Epithelial cell of esophagus (primary cell): ENCODE measurements around the gene MYLK2.

ENCODE experiments used
- DNase-seq: peaks from one replicate; pipeline ENCODE4 v3.0.0; 2010; ENCODE audit warnings: low read depth
- H3K4me3 ChIP-seq: 2 replicates; pipeline ENCODE4 v1.5.1; 2011; ENCODE audit warnings: mild to moderate bottlenecking, low read length, control low read depth
- CTCF ChIP-seq: IDR thresholded peaks from 2 replicates; pipeline ENCODE4 v1.5.1; 2011; ENCODE audit warnings: low read depth, mild to moderate bottlenecking, low read length, control low read depth, inconsistent platforms; ENCODE audit not compliant: insufficient read depth; ENCODE audit errors: missing control alignments

Gene MYLK2

DNA sequence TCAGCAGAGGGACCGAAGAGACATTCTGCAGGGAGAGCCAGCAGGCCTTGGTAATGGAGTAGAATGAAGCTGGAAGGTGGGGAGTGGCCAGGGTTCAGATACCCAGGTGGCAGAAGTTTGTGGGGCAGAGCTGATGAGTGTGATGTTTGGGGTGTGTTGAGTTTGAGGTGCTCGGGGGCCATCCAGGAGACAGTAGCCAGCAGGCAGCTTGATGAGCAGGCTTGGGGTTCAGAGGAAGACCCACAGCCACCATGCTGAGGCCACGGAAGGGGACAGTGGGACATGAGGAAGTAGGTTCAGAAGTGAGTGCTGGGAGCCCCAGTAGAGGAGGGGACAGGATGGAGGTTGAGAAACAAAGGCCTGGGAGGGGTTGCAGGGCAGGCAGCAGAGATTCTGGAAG is 37.4 kb downstream of the MYLK2 start:
- H3K4me3 ChIP-seq, result no peak overlapping the region
- no peak for DNase-seq
- no peak for TF ChIP-seq CTCF

- no peak for TF ChIP-seq CTCF
- no peak overlapping the region for H3K4me3 ChIP-seq
- no peak for DNase-seq
Observed at GRCh38 chr20:31857861-31858759, 39.0 kb downstream of the MYLK2 start.

- no peak for DNase-seq
- no peak for TF ChIP-seq CTCF
- H3K4me3 ChIP-seq, result no peak overlapping the region
Observed at GRCh38 chr20:31858760-31859083, 39.6 kb downstream of the MYLK2 start.

GRCh38 chr20:31859266-31859997 is 40.3 kb downstream of the MYLK2 start:
- no peak overlapping the region for H3K4me3 ChIP-seq
- DNase-seq, result no peak
- TF ChIP-seq CTCF, result no peak

DNA sequence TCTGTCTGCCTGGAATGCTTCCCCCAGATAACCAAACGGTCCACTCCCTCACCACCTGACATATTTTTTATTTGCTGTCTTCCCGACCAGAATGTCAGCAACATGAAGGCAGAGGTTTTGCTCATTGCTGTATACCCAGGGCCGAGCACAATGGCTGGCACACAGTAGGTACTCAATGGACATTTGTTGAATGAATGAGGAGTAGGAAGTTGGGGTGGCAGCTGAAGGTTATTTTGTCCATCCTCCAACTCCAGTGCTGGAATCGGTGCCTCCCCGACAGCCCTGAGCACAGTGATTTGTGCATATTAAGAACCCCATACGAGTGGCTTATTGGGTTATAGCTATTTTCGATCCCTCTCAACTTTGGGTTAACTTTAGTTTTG is 40.8 kb downstream of the MYLK2 start:
- H3K4me3 ChIP-seq, result no peak overlapping the region
- TF ChIP-seq CTCF, result no peak
- DNase-seq, result no peak

DNA sequence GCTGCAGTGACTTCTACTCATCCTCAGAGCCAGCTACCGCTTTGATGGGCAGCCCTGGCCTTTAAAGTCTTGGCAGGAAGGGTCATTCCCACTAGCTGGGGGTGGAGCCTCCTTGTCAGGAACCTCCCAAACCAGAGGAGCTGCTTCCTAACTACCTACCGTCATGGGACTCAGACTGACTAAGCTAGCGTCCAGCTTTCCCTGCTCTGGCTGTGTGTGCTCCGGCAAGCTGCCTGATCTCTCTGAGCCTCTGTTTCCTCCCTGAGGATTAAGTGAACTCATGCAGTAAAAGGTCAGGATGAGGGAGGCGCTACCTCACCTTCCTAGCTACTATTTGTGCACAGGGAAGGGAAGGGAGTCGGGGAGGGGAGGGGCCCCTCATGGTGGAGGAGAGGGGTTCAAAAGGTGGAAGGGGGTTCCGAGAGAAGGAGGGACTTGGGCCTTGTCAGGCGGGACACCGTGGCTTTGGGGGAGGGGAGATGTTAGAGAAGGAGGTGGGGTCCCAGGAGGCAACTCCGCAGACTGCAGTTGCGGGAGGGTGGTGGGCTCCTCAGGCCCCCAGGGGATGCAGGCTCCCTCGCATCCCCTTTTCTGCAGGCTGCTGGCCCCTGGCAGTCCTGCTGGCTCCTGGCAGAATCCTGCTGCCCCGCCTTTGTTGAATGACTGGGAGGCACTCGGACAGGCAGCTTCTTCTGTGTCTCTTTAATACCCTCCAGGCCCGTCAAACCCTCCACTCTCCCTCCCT is 41.4 kb downstream of the MYLK2 start:
- H3K4me3 ChIP-seq, result peak overlapping the region; percentile 35
- peak; percentile 64 for DNase-seq
- TF ChIP-seq CTCF, result no peak
